Neural crest cell (in vitro differentiated cells): ENCODE results near the gene RERE. TPM values are rescaled to one million over a fixed set of nuclear protein-coding genes. Genes with fewer than 3 reads are reported as not detected.

Experiments used
- DNase-seq: peaks from one replicate; pipeline ENCODE4 v3.0.0; 2021; ENCODE audit warnings: low read depth, mixed read lengths, low spot score
- H3K27ac Mint-ChIP-seq: one replicate; pipeline ENCODE4 v1.8.0; 2021; ENCODE audit warnings: mild to moderate bottlenecking, mixed read lengths; ENCODE audit not compliant: unreplicated experiment
- H3K27me3 Mint-ChIP-seq: 2 replicates; pipeline ENCODE4 v1.8.0; 2021; ENCODE audit warnings: low read depth, mild to moderate bottlenecking, mixed read lengths
- H3K36me3 Mint-ChIP-seq: 2 replicates; pipeline ENCODE4 v1.8.0; 2021; ENCODE audit warnings: low read depth, mild to moderate bottlenecking, mixed read lengths
- H3K4me1 Mint-ChIP-seq: 2 replicates; pipeline ENCODE4 v1.8.0; 2021; ENCODE audit warnings: mixed read lengths
- H3K4me3 Mint-ChIP-seq: one replicate; pipeline ENCODE4 v1.8.0; 2021; ENCODE audit warnings: mild to moderate bottlenecking, mixed read lengths
- H3K9me3 Mint-ChIP-seq: 2 replicates; pipeline ENCODE4 v1.8.0; 2021; ENCODE audit warnings: mixed read lengths
- total RNA-seq: library from RNA; stranded (reverse); gene quantifications from 2 replicates; pipeline ENCODE4 v1.2.1, GENCODE V29; 2021
- TF ChIP-seq, protein P1 (sequence below): fragments of 200-600 bp; sonication (generic); conservative IDR thresholded peaks from 2 replicates; pipeline ENCODE4 v1.5.0; 2021; ENCODE audit warnings: antibody characterized with exemption, mild to moderate bottlenecking

Gene RERE
- total RNA-seq, 1 donor from 2014 or later: 122 TPM

DNA sequence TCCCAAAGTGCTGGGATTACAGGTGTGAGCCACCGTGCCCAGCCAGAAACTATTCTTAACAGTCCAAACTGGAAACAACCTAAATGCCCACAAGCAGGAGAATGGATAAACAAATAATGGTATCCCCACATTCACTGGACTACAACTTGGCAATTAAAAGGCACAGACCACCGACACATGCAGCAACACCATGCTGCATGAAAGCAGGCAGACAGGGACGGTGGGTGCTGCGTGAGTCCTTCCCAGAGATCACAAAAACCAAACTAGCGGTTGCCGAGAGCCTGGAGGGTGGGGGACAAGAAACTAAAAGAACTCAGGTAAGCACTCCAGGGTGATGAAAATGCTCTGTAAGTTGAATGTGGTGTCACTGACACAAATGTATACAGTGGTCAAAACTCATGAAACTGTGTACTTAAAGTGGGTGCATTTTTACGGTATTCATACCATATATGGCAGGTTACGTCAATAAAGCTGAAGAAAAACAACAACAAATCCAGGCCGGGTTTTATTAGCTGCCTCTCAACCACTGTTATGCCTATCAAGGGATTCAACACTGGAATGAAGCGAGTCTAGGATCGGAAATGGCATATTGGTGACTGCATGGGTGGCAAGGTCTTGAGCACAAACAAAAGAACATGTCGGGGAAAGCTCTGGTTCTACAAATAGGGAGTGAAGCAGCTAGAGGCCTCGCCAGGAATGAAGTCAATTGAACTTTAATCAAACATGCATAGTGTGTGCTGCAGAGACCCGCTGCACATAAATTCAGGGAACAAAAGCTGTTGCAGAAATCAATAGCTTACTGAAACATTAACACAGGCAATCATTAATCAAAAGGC, 447.2 kb downstream of the RERE start:
- H3K4me3 Mint-ChIP-seq: peak overlapping the region; percentile 52
- TF ChIP-seq, protein P1, sequence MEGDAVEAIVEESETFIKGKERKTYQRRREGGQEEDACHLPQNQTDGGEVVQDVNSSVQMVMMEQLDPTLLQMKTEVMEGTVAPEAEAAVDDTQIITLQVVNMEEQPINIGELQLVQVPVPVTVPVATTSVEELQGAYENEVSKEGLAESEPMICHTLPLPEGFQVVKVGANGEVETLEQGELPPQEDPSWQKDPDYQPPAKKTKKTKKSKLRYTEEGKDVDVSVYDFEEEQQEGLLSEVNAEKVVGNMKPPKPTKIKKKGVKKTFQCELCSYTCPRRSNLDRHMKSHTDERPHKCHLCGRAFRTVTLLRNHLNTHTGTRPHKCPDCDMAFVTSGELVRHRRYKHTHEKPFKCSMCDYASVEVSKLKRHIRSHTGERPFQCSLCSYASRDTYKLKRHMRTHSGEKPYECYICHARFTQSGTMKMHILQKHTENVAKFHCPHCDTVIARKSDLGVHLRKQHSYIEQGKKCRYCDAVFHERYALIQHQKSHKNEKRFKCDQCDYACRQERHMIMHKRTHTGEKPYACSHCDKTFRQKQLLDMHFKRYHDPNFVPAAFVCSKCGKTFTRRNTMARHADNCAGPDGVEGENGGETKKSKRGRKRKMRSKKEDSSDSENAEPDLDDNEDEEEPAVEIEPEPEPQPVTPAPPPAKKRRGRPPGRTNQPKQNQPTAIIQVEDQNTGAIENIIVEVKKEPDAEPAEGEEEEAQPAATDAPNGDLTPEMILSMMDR: no peak
- DNase-seq: no peak
- peaks cover 3% of the 10 kb centered on the region for H3K36me3 Mint-ChIP-seq
- H3K27me3 Mint-ChIP-seq: no peaks in the 10 kb centered on the region
- H3K27ac Mint-ChIP-seq: peak overlapping the region; percentile 44
- peaks cover 88% of the 10 kb centered on the region for H3K4me1 Mint-ChIP-seq
- H3K9me3 Mint-ChIP-seq: no peaks in the 10 kb centered on the region

DNA sequence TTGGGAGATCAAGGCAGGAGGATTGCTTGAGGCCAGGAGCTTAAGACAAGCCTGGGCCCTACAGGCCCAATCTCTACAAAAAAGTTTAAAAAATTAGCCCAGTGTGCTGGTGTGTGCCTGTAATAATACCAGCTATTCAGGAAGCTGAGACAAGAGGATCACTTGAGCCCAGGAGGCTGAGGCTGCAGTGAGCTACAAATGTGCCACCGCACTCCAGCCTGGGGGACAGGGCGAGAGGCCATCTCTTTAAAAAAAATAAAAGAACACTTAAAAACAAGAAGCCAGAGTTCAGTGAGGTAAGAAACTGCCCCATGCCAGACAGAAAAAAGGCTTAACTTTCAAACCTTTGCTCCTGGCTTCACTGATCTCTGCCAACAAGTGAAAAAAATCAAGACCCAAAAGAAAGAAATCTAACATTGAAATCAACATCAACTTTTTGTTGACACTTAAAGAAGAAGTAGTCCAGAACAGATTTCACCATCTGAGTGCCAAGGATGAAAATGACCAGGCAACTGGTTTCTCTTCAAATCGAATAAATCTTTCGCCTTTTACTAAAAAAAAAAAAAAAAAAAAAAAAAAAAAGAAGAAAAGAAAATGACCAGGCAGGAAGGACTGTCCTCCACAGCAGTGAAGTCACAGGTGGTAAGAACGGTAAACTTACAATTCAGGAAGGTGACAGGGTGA, 448.3 kb downstream of the RERE start:
- no peak overlapping the region for H3K27ac Mint-ChIP-seq
- H3K4me1 Mint-ChIP-seq: peaks cover 78% of the 10 kb centered on the region
- H3K36me3 Mint-ChIP-seq: peaks cover 5% of the 10 kb centered on the region
- DNase-seq: no peak
- no peaks in the 10 kb centered on the region for H3K27me3 Mint-ChIP-seq
- H3K4me3 Mint-ChIP-seq: peak overlapping the region; percentile 28
- TF ChIP-seq, protein P1: no peak
- H3K9me3 Mint-ChIP-seq: no peaks in the 10 kb centered on the region

DNA sequence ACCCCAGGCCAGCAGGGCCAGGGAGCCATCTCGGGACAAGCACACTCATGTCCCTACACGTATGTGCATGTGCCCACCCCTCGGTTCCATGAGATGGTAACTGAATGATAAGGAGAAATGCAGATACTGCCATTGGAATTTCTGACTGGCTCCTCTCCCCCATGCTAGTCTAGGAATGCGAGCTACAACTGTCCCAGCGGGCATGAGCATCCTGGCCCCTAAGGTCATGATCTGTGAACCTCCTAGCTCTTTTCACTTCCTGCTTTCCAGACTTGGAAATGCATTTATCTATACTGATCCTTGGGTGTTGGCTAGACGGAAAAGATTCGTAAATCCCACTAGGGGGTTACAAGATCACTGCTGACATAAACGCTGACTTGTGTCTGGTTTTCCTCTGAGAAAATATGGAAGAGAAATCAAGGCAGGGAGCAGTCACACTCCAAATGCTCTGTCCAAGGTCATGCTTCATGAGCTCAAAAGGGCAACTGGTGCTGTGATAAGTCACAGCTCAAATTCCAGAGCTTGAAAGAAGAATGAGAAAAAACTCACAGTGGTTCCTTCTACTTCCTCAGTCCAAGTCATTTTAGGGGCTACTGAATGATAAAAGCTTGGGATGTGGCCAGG, 449.8 kb downstream of the RERE start:
- Mint-ChIP-seq H3K27me3 (no peaks in the 10 kb centered on the region), H3K27ac (no peak overlapping the region), H3K9me3 (no peaks in the 10 kb centered on the region), H3K4me1 (peaks cover 64% of the 10 kb centered on the region), H3K36me3 (peaks cover 5% of the 10 kb centered on the region), H3K4me3 (peak overlapping the region; percentile 29)
- TF ChIP-seq, protein P1: no peak
- no peak for DNase-seq

DNA sequence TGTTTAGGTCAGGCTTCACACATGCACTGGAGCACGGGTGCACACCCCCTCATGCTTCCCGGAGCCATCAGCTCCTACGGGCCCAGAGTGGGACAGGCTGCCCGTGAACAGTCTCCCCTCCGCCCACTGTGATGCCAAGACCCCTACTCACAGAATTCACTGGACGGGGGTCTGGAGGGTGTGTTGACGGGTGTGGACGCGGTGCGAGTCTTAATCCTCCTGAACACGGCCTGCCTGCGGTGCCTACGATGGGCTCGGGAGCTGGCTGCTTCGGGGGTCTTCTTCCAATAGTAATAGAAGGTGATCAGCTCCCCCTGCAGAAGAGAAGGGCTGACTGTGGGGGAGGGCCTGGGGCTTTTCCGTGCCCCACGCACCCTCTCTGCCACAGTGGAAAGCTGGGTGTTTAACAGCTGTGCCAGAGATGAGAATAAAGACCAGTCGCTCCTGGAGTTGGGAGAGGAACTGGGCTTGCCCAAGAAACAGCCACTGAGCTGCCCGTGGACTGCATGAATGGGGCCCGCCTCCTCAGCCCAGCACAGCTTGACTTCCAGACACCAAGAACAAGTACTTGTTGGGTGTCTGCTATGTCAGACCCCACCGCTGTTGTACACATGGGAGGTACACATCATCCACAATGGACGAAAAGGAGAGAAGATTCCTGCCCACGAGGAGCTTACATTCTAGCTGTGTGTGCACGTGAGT, 451.6 kb downstream of the RERE start:
- TF ChIP-seq, protein P1: no peak
- H3K4me3 Mint-ChIP-seq: no peak overlapping the region
- H3K9me3 Mint-ChIP-seq: no peaks in the 10 kb centered on the region
- no peak overlapping the region for H3K27ac Mint-ChIP-seq
- peaks cover 7% of the 10 kb centered on the region for H3K36me3 Mint-ChIP-seq
- H3K27me3 Mint-ChIP-seq: no peaks in the 10 kb centered on the region
- DNase-seq: no peak
- peaks cover 51% of the 10 kb centered on the region for H3K4me1 Mint-ChIP-seq
